GM21423 (cell line): ENCODE data around the gene ARMC3.
"Not testable (repeated sequence)": the region's sequence is repeated elsewhere in the genome, so short reads cannot be mapped to it uniquely, and the experiment has no call there.

Experiments
- ATAC-seq: cut with Tn5 transposase; IDR thresholded peaks from one replicate; pipeline ENCODE4 v1.9.1; 2021; ENCODE audit warnings: mild to moderate bottlenecking, moderate library complexity; ENCODE audit not compliant: unreplicated experiment

The ARMC3 gene

DNA sequence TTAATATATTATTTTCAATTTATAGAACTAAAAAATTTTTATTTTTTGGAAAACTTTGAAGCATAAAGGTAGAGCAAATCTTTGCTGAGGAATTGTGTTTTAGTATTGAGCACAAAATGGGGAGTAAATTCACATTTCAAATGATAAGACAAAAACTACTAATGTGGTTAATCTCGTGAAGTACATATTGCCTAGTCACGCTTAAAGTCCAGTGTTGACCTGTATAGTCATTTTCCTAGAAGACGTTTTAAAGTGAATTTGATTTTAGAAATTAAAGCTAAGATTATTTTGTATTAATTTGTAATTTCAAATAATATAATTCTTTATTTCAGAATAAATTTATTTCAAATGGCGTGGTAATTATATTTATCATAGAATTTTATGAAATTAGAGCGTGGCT lies 110.3 kb downstream of the ARMC3 start:
- ATAC-seq, result no peak

DNA sequence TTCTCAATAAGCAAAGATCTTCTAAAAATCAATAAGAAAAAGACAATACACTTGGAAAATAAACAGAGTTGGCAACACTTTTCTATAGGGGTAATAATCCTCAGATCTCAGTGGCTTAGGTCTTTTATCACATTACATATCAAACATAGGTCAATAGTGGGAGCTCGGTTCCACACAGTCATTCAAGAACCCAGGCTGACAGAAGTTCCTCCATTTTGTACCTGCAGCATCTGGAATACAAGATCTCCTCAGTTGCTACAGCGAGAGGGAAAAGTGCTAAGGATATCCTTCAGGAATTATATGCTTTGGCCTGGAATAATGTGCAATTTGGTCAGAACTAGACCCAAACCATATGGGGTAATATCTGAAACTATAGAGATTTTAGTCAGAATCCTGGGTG lies 112.1 kb downstream of the ARMC3 start:
- ATAC-seq, result no peak

DNA sequence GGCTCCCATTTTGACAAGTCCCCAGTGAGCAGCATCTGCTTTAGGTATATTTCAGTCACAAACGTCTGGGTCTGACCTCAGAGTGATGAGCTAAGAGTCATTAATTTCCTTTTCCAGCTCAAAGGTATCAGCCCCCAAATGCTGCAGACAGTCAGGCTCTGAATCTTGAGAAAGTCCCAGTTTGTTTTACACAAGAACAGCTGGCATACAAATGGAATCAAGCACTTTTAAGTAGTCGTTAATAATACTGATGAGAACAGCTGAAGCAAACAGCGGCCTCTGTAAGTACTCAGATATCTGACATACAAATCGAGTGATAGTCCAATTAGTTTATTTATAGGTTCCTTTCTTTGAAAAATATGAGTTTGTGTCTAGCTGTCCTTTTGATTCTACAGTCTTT lies 118.2 kb downstream of the ARMC3 start:
- no peak for ATAC-seq

DNA sequence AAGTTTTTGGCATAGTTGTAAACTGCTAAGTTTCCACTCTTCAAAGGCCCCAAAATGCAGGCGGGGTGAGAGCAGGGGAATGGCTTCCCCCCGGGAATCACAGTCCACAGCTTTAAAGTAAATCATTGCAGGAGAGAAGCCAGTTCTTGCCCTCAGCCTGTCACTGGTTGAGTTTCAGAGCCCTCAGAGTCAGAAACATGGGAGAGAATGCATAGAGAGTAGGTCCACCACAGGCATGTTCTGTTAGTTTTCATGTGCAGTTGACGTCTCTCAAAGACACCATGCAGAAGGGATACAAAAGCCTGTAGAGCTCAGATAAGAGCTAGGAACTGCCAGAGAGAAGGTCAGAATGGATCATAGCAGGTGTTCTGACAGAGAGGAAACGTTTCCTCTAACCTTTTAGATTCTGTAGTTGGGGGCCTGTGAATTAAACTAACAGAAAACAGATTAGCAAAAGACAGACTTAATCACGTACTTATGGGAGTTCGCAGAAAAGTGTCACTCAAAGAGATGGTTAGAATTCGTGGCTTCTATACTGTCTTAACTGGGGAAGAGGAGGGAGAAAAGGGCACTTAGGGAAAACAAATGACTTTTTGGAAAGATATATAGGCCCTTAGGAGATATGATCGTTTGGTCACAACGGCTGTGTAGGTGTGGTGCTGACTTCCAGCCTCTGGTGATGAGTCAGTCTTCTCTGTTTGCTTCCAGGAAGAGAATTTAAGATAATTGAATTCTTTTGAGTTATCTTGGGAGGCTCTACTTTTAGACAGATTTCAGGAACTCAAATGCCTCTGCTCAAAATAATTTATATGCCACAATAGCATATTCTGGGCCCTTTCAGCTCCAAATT lies 119.6 kb downstream of the ARMC3 start:
- no peak for ATAC-seq

DNA sequence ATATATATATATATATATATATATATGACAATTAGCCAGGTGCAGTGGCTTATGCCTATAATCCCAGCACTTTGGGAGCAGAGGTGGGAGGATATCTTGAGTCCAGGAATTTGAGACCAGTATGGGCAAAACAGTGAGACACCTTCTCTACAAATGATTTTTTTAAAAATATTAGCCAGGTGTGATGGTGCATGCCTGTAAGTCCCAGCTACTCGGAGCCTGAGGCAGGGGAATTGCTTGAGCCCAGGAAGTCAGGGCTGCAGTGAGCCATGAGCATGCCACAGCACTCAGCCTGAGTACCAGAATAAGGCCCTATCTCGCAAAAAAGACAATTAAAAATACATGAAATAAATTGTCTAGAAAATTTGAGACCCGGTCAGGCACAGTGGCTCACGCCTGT lies 120.3 kb downstream of the ARMC3 start:
- no peak for ATAC-seq

DNA sequence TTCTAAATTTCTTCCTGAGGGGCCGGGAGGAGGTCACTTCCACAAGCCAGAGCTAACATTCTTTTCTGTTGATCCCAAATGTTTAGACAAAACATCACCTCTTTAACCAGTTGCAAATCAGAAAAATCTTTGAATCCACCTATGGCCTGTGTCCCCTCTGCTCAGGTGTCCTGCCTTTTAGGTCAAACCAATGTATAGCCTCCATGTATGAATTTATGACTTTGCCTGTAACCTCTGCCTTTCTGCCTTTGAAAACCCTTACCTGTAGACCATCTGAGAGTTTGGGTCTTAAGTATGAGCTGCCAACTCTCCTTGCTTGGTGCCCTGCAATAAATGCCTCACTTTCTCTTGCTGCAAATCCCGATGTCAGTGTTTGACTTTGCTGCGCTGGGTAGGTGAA lies 123.4 kb downstream of the ARMC3 start:
- ATAC-seq, result no peak

DNA sequence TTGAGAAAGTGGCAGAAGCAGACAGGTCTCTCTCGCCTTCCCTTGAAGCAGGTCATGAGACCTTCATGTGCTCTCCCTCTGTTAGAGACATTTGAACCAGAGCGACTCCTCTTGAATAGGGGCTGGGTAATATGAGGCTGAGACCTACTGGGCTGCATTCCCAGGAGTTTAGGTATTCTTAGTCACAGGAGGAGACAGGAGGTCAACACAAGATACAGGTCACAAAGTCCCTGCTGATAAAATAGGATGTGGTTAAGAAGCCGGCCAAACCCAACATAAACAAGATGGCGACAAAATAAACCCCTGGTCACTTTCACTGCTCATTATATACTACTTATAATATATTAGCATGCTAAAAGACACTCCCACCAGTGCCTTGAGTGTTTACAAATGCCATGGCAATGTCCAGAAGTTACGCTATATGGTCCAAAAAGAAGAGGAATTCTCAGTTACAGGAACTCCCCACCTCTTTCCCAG lies 124.0 kb downstream of the ARMC3 start:
- ATAC-seq, result no peak

DNA sequence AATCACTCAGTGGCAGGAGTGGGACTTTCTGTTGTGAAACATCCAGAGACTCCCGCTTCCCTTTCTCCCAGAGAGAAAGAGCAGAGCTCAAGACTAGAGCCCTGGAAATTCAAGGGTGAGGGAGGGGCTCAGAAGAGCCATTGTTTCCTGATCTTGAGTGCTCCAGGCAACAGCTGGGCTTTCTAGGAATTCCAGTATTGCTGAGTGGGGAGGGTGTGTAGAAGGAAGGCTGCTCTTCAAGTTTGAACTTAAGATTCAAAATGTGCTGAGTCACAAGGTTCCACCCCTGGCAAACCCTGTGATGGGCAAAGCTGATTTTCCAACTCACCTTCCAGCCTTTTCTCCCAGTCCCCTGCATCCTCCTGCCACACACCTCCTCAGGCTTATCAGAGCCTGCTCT lies 125.2 kb downstream of the ARMC3 start:
- ATAC-seq, result no peak

DNA sequence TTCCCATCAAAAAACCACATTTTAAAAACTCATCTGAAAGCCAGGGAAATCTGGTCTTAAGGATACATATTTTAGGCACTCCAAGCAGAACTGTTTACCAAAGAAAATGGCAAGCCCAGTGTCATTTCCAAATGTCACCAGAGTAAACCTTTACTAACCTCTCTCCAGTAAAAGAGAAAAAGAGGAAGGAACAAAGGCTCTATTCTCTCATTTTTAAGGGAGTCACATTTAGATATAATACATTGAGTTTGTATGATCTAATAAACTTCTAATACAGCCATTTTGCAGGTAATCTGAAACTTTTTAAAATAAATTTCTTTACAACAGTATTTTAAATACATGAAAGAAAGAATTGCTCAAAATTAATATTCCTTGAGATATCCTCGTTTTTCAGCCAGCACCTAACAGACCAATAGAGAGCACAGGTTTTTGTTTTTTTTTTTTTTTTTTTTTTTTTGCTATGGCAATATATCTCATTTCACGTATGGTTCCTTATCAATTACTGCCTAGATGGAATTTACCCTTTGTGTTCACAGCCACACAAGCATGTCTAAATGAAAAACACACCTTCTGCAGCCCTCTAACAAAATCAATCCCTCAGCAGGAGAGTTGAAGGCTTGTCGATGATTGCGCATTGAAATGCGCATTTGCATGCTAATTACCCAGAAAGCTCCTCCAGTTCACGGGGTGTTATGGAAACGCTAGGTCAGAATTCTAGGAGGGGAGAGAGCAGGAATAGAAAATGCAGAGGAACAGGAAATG lies 127.8 kb downstream of the ARMC3 start:
- no peak for ATAC-seq

DNA sequence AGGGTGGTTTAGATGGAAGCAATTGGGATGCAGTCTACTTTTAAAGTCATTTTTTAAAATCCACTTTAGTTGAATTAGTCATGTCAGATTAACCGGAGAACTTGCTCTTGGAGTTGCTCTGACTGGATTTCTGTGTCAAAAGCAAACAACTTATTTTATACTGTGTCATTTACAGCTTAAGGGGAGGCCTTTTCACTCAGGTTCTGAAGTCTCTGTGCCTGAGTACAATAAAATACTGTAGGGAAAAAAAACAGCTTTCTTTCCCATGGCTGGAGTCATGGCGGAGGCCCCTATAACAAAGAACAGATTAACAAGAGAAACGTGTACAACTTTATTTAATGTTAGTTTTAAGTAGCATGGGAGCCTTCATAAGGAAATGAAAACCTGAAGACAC lies 128.3 kb downstream of the ARMC3 start:
- no peak for ATAC-seq

DNA sequence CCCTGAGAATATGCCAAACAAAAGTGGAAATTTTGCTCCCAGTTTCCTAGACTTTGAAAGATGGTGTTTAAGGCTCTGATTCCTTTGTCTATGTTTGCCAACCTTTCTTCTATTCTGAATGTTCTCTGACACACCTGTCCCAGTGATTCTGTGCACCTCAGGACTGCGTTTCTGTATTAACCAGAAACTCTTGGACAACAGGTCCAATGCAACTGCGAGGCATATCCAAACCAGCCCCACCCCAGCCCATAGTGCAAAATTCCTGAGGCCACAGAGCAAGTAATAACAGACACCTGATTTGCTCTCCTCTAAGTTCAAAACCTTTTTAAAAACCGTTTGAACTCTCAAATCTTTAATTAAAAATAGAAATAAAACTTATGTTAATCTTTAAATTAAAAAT lies 130.5 kb downstream of the ARMC3 start:
- no peak for ATAC-seq

DNA sequence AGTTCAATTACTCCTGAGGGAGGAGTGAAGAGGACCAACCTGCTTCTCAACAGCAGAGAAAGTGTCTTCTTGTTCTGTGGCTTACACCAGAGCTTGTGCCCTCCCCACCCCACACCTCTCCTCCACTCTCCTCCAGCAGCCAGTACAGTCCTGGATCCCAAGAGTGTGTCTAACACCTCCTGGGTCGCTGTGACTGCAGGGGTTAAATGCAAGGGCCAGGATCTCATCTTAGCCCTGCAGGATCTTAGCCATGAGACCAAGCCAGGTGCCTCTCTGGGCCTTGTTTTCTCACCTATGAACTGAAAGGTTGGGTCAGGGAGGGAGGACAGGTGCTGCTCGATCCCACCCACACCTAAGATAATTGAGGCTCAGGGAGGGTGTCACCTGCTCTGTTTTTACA lies 133.1 kb downstream of the ARMC3 start:
- ATAC-seq, result no peak

DNA sequence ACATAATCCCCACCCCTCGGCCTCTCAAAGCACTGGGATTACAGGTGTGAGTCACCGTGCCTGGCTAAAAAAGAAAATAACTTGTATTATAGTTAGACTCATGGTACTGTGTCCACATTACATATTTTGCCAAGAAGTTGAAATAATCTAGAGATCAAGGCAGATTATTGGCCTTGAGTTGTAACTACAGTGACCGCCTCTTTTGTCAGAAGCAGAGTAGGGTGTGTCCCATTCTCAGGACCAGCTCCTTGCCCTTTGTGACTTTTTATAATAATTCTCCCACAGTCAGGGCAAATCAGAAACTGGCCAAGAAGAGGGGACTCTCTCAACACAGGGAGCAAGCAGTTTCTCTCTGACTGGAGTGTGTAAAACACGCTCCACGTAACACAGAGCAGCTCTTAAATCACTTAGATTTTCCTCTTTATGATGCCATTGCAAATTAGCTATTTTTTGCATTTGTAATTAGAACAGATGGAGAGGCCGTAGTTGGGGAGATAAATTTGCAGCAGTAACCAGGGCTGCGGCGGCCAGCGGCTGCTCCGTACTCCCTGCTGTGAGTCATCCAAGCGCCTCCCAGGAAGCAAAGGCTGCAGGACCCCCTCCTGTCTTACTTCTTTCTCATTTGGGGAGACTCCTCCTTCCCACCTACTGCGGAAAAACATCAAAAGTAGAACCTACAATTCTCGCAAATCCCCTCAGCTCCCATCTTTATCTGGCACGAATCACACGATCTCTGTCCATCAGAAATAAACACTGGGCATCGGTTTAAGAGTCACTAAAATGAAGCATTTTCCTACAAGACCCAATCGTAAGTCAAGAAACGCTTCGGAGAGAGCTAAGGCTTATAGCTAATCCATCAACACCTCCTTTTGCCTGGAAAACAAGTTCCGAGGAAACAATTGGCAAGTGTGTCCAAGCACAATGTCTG lies 135.5 kb downstream of the ARMC3 start:
- no peak for ATAC-seq

DNA sequence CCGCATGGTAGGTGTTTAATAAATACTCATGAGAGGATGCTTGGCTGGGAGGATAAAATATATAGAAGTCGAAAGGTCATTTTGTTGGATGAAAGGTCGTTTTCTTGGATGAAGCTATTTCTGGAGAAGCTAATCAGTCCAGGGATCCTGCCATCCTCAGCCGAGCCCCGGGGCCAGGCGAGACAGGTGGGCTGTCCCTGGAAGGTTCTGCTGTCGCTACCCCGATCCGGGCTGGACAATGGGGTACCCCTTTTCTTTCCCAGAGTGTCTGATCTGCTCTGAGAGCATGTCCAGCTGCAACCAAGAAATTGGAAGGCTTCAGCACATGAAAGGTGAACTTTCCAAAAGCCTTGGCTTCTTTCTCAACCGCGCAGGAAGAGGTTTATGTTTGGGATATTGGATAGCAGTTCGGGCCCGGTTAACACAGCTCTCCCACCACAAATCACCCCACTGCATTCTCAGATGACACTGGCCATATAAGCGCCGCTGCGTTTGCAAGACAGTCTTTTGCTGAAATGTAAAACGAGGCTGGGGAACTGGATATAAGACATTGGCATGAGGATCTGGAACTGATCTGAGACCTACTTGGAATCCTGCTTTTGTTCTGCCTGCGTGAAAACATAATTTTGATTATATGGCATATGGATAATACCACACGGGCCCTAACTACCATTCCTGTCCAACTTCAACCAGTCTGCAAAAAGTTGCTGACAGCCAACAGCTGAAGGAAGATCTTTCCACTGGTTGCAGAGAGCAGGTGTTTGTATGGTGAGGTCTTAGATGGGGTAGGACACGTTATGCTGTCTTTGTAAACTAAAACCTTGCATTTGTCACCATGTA lies 136.3 kb downstream of the ARMC3 start:
- ATAC-seq, result no peak

DNA sequence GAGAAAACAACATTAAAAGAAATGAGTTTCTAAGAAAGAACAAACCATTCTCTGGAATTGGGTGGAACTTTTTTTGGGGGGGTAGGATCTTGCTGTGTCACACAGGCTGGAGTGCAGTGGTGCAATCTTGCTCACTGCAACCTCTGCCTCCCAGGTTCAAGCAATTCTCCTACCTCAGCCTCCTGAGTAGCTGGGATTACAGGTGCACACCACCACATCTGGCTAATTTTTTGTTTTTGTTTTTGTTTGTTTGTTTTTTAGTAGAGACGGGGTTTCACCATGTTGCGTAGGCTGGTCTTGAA lies 136.9 kb downstream of the ARMC3 start:
- not testable (repeated sequence) for ATAC-seq

DNA sequence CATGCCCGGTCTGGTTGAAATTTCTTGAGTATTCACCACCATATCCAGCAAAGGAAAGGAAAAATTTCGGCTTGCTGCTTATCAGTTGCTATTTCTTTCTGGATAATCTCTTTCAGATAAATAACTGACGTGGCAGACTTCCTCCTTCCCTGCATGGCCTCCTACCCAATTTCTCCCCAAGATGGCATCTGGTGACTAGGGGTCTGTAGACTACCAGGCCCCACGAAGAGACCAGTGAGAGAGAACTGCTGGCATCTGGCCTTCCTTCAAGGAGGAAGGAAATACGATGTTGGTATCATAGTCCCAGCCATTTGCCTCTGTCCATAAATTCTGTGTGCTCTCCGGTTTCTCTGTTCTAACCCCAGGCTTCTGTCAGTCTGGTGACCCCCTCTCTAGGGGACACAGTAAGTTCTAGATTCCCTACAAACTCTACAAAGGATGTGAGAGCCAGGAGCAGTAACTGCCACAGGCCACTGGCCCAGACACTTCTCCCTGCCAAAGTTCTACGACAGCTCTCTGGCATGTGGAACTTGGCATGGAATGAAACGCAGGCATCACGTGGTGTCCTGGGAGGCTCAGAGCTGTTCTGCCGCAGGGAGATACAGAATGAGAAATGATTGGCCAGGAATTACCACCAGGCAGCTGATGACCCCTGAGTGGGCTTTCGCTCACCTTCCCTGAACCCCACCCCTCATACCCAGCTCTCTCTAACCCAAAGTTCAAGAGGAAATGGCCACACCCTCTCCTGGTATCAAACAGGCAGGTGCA lies 137.5 kb downstream of the ARMC3 start:
- ATAC-seq, result no peak

DNA sequence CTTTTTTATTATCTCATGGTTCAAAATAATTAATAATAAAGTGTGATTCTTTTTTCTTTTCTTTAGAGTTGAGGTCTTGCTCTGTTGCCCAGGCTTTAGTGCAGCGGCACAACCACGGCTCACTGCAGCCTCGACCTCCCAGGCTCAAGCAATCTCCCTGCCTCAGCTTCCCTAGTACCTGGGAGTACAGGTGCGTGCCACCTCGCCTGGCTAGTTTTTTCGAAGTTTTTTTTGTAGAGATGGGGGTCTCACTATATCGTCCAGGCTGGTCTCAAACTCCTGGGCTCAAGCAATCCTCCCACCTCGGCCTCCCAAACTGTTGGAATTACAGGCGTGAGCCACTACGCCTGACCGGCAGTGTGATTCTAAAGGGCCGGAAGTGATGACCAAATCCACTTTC lies 139.5 kb downstream of the ARMC3 start:
- no peak for ATAC-seq

DNA sequence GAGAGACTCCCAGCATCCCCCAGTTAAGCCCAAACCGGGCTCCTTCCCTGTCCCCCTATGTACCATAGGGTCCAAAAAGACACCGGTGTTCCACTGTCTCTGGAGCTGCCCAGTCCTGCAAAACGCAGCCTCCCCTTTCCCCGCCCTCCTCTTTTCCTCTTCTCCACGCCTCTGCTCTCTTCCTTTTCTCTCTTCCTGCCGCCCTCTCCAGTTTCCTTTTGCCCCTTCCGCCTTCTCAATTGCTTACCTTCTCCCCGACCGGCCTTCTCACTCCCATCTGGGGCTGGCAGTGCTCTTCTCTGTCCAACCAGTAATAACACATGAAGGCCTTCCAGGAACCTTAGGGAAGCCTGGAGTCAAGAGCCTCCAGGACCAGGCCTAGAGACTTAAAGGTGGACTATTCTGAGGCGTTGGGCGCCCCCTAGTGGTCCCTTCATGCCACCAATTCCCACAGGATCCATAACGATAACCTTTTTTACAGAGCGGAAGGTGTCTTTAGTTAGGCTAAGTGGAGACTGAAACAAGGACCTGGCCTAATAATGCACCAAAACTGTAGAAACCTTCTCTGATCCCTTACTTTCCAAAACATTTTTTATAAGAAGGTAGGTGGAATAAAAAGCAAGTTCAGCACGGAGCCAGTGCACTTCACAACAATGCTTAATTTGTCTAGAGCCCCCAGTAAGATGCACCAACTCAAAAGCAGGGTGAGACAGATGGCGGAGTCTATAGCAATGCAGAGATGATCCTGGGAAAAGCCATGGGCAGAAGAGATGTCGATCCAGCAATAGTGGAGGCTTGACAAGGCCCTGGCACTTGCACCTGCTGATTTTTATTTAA lies 140.3 kb downstream of the ARMC3 start:
- peak; percentile 75 for ATAC-seq
